CD4-positive, alpha-beta memory T cell (primary cell): Measurements from ENCODE around the gene RFNG. TPM values are rescaled to one million over a fixed set of nuclear protein-coding genes. Genes with fewer than 3 reads are reported as not detected.

Experiments used
- CTCF ChIA-PET: fragments of 350-600 bp; sonication (Branson Sonifier 250); formaldehyde crosslinking; loops from one replicate; lab custom pipeline; 2021; ENCODE audit warnings: inconsistent platforms; ENCODE audit not compliant: partially characterized antibody; lab: Charles Lee
- POLR2A ChIA-PET: fragments of 350-600 bp; sonication (Branson Sonifier 250); formaldehyde crosslinking; loops from one replicate; lab custom pipeline; 2021; ENCODE audit not compliant: partially characterized antibody; lab: Charles Lee
- DNase-seq, 5 donors: peaks; one replicate each; pipeline versions ENCODE4 v3.0.0 to v3.0.0-alpha.2; 2020 to 2022; ENCODE audit warnings: mixed read lengths in 1 of 5
- H3K27ac ChIP-seq: one replicate; pipeline ENCODE4 v1.7.0; 2013; ENCODE audit warnings: low read depth, low read length
- H3K27me3 ChIP-seq: 2 replicates; pipeline ENCODE4 v1.7.0; 2013; ENCODE audit warnings: mild to moderate bottlenecking, low read length, moderate library complexity; ENCODE audit not compliant: insufficient read depth
- H3K36me3 ChIP-seq: 2 replicates; pipeline ENCODE4 v1.7.0; 2013; ENCODE audit warnings: mild to moderate bottlenecking, low read length, moderate library complexity; ENCODE audit not compliant: insufficient read depth
- H3K4me1 ChIP-seq: 2 replicates; pipeline ENCODE4 v1.7.0; 2013; ENCODE audit warnings: mild to moderate bottlenecking, low read length, moderate library complexity; ENCODE audit not compliant: insufficient read depth
- H3K4me3 ChIP-seq, 2 donors: one replicate each; pipeline ENCODE4 v1.7.0; 2013; ENCODE audit warnings: low read length in 2 of 2, mild to moderate bottlenecking in 1 of 2
- H3K9me3 ChIP-seq, 2 donors: one replicate each; pipeline ENCODE4 v1.7.0; 2013; ENCODE audit warnings: low read length in 2 of 2, control low read depth in 1 of 2; ENCODE audit not compliant: control insufficient read depth in 1 of 2
- H3K27ac Mint-ChIP-seq, 7 donors: one replicate each; pipeline ENCODE4 v1.8.0; 2020 to 2021; ENCODE audit warnings: mixed read lengths in 7 of 7, mild to moderate bottlenecking in 6 of 7, inconsistent platforms in 3 of 7, moderate library complexity in 3 of 7
- H3K27me3 Mint-ChIP-seq, 2 donors: one replicate each; pipeline ENCODE4 v1.8.0; 2020 to 2021; ENCODE audit warnings: mixed read lengths in 2 of 2
- H3K36me3 Mint-ChIP-seq, 2 donors: one replicate each; pipeline ENCODE4 v1.8.0; 2020 to 2021; ENCODE audit warnings: mixed read lengths in 2 of 2, inconsistent platforms in 1 of 2, mild to moderate bottlenecking in 1 of 2
- H3K4me1 Mint-ChIP-seq, 4 donors: one replicate each; pipeline ENCODE4 v1.8.0; 2020 to 2021; ENCODE audit warnings: mixed read lengths in 4 of 4, mild to moderate bottlenecking in 1 of 4
- H3K4me3 Mint-ChIP-seq, 8 donors: one replicate each; pipeline ENCODE4 v1.8.0; 2020 to 2021; ENCODE audit warnings: mixed read lengths in 8 of 8, mild to moderate bottlenecking in 7 of 8, moderate library complexity in 6 of 8, inconsistent platforms in 3 of 8
- H3K9me3 Mint-ChIP-seq, 8 donors: one replicate each; pipeline ENCODE4 v1.8.0; 2020 to 2021; ENCODE audit warnings: mixed read lengths in 8 of 8, mild to moderate bottlenecking in 5 of 8, inconsistent platforms in 3 of 8, moderate library complexity in 1 of 8
- intact Hi-C: fragments of 100-400 bp; cut with micrococcal nuclease; formaldehyde crosslinking; loops from one replicate; pipeline ENCODE4 v1.15.1; 2023
- polyA plus RNA-seq, 2 donors: library from polyadenylated mRNA; unstranded; fragments of 300-500 nt; fragmentation: Illumina TruSeq; gene quantifications; one replicate each; pipeline ENCODE4 v1.2.3, GENCODE V29; 2021
- total RNA-seq, 2 experiments: library from RNA; stranded (reverse); gene quantifications; one replicate each; pipeline ENCODE4 v1.2.3, GENCODE V29; 2021

The RFNG gene
- total and polyA plus RNA-seq, 4 experiments from 2014 or later = 6.2 to 44.0 (median 22.9) TPM

- no peak overlapping the region for H3K27ac Mint-ChIP-seq
- Histone ChIP-seq H3K4me1 (peaks cover 19% of the 10 kb centered on the region), H3K4me3 (no peak overlapping the region), H3K27ac (no peak overlapping the region), H3K27me3 (no peaks in the 10 kb centered on the region), H3K36me3 (no peaks in the 10 kb centered on the region), H3K9me3 (no peaks in the 10 kb centered on the region)
- H3K4me3 Mint-ChIP-seq = no peak overlapping the region
- H3K27me3 Mint-ChIP-seq = no peaks in the 10 kb centered on the region
- POLR2A ChIA-PET = interaction anchor here (0.6 to 1.7 kb wide), 3 partner anchors 21 to 58 kb away, joined by 3 to 4 read pairs (median 4); partner anchors contain the start of gene ASPSCR1
- no peaks in the 10 kb centered on the region for H3K9me3 Mint-ChIP-seq
- peaks cover 0 to 3% of the 10 kb centered on the region in 2 donors for H3K36me3 Mint-ChIP-seq
- DNase-seq = no peak
- CTCF ChIA-PET = interaction anchor here (1.4 to 7.5 kb wide), 2 partner anchors 14 to 58 kb away, joined by 3 to 81 read pairs; partner anchors contain the start of gene NOTUM
- H3K4me1 Mint-ChIP-seq = peaks cover 3 to 19% (median 13%) of the 10 kb centered on the region in 4 donors
- intact Hi-C loops = no loop called here
Observed at GRCh38 chr17:82017612-82018151, 33.9 kb downstream of the RFNG start.

- Histone ChIP-seq H3K27me3 (no peaks in the 10 kb centered on the region), H3K27ac (no peak overlapping the region), H3K4me3 (no peak overlapping the region), H3K36me3 (no peaks in the 10 kb centered on the region), H3K9me3 (no peaks in the 10 kb centered on the region), H3K4me1 (peaks cover 15% of the 10 kb centered on the region)
- Mint-ChIP-seq H3K27ac (no peak overlapping the region), H3K36me3 (peaks cover 0 to 3% of the 10 kb centered on the region in 2 donors), H3K27me3 (no peaks in the 10 kb centered on the region), H3K9me3 (no peaks in the 10 kb centered on the region), H3K4me1 (peaks cover 3 to 16% (median 11%) of the 10 kb centered on the region in 4 donors), H3K4me3 (no peak overlapping the region)
- no peak for DNase-seq
- ChIA-PET CTCF (interaction anchor here (1.4 to 7.5 kb wide), 3 partner anchors 14 to 57 kb away, joined by 3 to 81 read pairs (median 3); partner anchors contain the start of genes DCXR and NOTUM), POLR2A (interaction anchor here (0.6 to 1.2 kb wide), 2 partner anchors 20 to 57 kb away, joined by 3 to 4 read pairs; no protein-coding TSS in a partner anchor)
- intact Hi-C loops = no loop called here
Observed at GRCh38 chr17:82016875-82017459, 34.6 kb downstream of the RFNG start.

- no peak overlapping the region for H3K27ac Mint-ChIP-seq
- intact Hi-C loops = no loop called here
- no peak for DNase-seq
- Histone ChIP-seq H3K4me3 (no peak overlapping the region), H3K27ac (no peak overlapping the region), H3K4me1 (peaks cover 8% of the 10 kb centered on the region), H3K27me3 (no peaks in the 10 kb centered on the region), H3K36me3 (no peaks in the 10 kb centered on the region), H3K9me3 (no peaks in the 10 kb centered on the region)
- no peaks in the 10 kb centered on the region for H3K27me3 Mint-ChIP-seq
- peaks cover 0 to 3% of the 10 kb centered on the region in 2 donors for H3K36me3 Mint-ChIP-seq
- H3K4me3 Mint-ChIP-seq = no peak overlapping the region
- CTCF ChIA-PET = interaction anchor here (1.6 kb wide), 2 partner anchors 21 to 57 kb away, joined by 3 to 6 read pairs; partner anchors contain the start of gene DCXR
- H3K9me3 Mint-ChIP-seq = no peaks in the 10 kb centered on the region
- peaks cover 0 to 9% (median 5%) of the 10 kb centered on the region in 4 donors for H3K4me1 Mint-ChIP-seq
- POLR2A ChIA-PET = no interaction called here
Observed at GRCh38 chr17:82016061-82016874, 35.3 kb downstream of the RFNG start.

GRCh38 chr17:82015311-82015971, 36.2 kb downstream of the RFNG start:
- Histone ChIP-seq H3K9me3 (no peaks in the 10 kb centered on the region), H3K4me3 (no peak overlapping the region), H3K27ac (no peak overlapping the region), H3K27me3 (no peaks in the 10 kb centered on the region), H3K36me3 (no peaks in the 10 kb centered on the region), H3K4me1 (no peaks in the 10 kb centered on the region)
- Mint-ChIP-seq H3K9me3 (no peaks in the 10 kb centered on the region), H3K4me1 (peaks cover 0 to 5% (median under 1%) of the 10 kb centered on the region in 4 donors), H3K36me3 (peaks cover 0 to 3% of the 10 kb centered on the region in 2 donors), H3K4me3 (no peak overlapping the region), H3K27ac (no peak overlapping the region), H3K27me3 (no peaks in the 10 kb centered on the region)
- CTCF ChIA-PET = interaction anchor here (1.6 kb wide), 2 partner anchors 22 to 56 kb away, joined by 3 to 6 read pairs; partner anchors contain the start of gene DCXR
- POLR2A ChIA-PET = interaction anchor here (1.1 kb wide), 1 partner anchor 48 kb away, joined by 3 read pairs; no protein-coding TSS in a partner anchor
- DNase-seq = no peak
- intact Hi-C loops = no loop called here

GRCh38 chr17:82014971-82015310, 36.7 kb downstream of the RFNG start:
- Histone ChIP-seq H3K27ac (no peak overlapping the region), H3K9me3 (no peaks in the 10 kb centered on the region), H3K27me3 (no peaks in the 10 kb centered on the region), H3K36me3 (no peaks in the 10 kb centered on the region), H3K4me3 (no peak overlapping the region), H3K4me1 (no peaks in the 10 kb centered on the region)
- Mint-ChIP-seq H3K27ac (no peak overlapping the region), H3K4me3 (no peak overlapping the region), H3K27me3 (no peaks in the 10 kb centered on the region), H3K36me3 (peaks cover 0 to 3% of the 10 kb centered on the region in 2 donors), H3K4me1 (peaks cover 0 to 5% (median 0%) of the 10 kb centered on the region in 4 donors), H3K9me3 (no peaks in the 10 kb centered on the region)
- intact Hi-C loops = no loop called here
- POLR2A ChIA-PET = interaction anchor here (1.1 kb wide), 1 partner anchor 48 kb away, joined by 3 read pairs; no protein-coding TSS in a partner anchor
- CTCF ChIA-PET = interaction anchor here (1.6 kb wide), 1 partner anchor 56 kb away, joined by 6 read pairs; no protein-coding TSS in a partner anchor
- no peak for DNase-seq

GRCh38 chr17:82014432-82014831, 37.2 kb downstream of the RFNG start:
- no peak for DNase-seq
- POLR2A ChIA-PET = interaction anchor here (1.1 kb wide), 1 partner anchor 47 kb away, joined by 3 read pairs; no protein-coding TSS in a partner anchor

More at GRCh38 chr17:82014432-82014831, 37.2 kb downstream of the RFNG start:
- H3K27ac Mint-ChIP-seq = no peak overlapping the region
- Histone ChIP-seq H3K4me1 (no peaks in the 10 kb centered on the region), H3K27ac (no peak overlapping the region), H3K27me3 (no peaks in the 10 kb centered on the region), H3K9me3 (no peaks in the 10 kb centered on the region), H3K36me3 (no peaks in the 10 kb centered on the region), H3K4me3 (no peak overlapping the region)
- H3K9me3 Mint-ChIP-seq = no peaks in the 10 kb centered on the region
- peaks cover 0 to 3% of the 10 kb centered on the region in 2 donors for H3K36me3 Mint-ChIP-seq
- CTCF ChIA-PET = no interaction called here
- no peaks in the 10 kb centered on the region for H3K27me3 Mint-ChIP-seq
- no peak overlapping the region for H3K4me3 Mint-ChIP-seq
- intact Hi-C loops = no loop called here
- H3K4me1 Mint-ChIP-seq = peaks cover 0 to 5% (median 0%) of the 10 kb centered on the region in 4 donors
